Chondrocyte (in vitro differentiated cells): ENCODE measurements around the gene PA2G4. TPM values are rescaled to one million over a fixed set of nuclear protein-coding genes. Genes with fewer than 3 reads are reported as not detected.

ENCODE experiments used
- DNase-seq: peaks from one replicate; pipeline ENCODE4 v3.0.0; 2021; ENCODE audit warnings: mixed read lengths, low spot score
- H3K27ac Mint-ChIP-seq: one replicate; pipeline ENCODE4 v1.8.0; 2021; ENCODE audit warnings: mild to moderate bottlenecking, moderate library complexity, mixed read lengths; ENCODE audit not compliant: unreplicated experiment
- H3K27me3 Mint-ChIP-seq: 2 replicates; pipeline ENCODE4 v1.8.0; 2021; ENCODE audit warnings: low read depth, mixed read lengths
- H3K36me3 Mint-ChIP-seq: 2 replicates; pipeline ENCODE4 v1.8.0; 2021; ENCODE audit warnings: low read depth, mixed read lengths
- H3K4me1 Mint-ChIP-seq: 2 replicates; pipeline ENCODE4 v1.8.0; 2021; ENCODE audit warnings: low read depth, mild to moderate bottlenecking, mixed read lengths
- H3K4me3 Mint-ChIP-seq: one replicate; pipeline ENCODE4 v1.8.0; 2021; ENCODE audit warnings: mild to moderate bottlenecking, moderate library complexity, mixed read lengths; ENCODE audit not compliant: unreplicated experiment
- H3K9me3 Mint-ChIP-seq: 2 replicates; pipeline ENCODE4 v1.8.0; 2021; ENCODE audit warnings: low read depth, mixed read lengths
- total RNA-seq: library from RNA; stranded (reverse); gene quantifications from 3 replicates; pipeline ENCODE4 v1.2.1, GENCODE V29; 2021
- TF ChIP-seq, protein P1 (sequence below): fragments of 200-600 bp; sonication (generic); IDR thresholded peaks from 2 replicates; pipeline ENCODE4 v1.5.0; 2021; ENCODE audit warnings: antibody characterized with exemption, mild to moderate bottlenecking, moderate library complexity

The PA2G4 gene
- total RNA-seq, 1 donor from 2014 or later, result 65.1 TPM

DNA sequence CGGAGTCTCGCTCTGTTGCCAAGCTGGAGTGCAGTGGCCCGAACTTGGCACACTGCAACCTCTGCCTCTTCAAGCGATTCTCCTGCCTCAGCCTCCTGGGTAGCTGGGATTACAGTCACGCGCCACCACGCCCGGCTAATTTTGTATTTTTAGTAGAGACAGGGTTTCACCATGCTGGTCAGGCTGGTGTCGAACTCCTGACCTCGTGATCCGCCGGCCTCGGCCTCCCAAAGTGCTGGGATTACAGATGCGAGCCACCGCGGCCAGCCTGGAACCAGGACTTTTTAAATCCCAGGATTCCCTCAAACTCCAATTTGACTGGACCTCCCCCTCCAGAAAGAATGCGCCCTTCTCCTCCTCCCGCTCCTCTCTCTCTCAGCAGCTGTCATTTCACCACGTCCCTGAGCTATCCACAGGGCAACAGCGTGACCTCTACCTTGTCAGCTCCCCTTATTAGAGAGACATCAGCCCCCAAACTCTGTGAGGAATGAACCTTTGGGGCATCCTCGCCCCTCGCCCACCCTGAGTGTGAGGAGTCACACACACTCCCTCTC is 25.7 kb downstream of the PA2G4 start:
- Mint-ChIP-seq H3K27me3 (no peaks in the 10 kb centered on the region), H3K9me3 (no peaks in the 10 kb centered on the region), H3K4me1 (peaks cover 42% of the 10 kb centered on the region), H3K4me3 (peak overlapping the region; percentile 99), H3K36me3 (peaks cover 28% of the 10 kb centered on the region), H3K27ac (peak overlapping the region; percentile 2)
- TF ChIP-seq, protein P1, sequence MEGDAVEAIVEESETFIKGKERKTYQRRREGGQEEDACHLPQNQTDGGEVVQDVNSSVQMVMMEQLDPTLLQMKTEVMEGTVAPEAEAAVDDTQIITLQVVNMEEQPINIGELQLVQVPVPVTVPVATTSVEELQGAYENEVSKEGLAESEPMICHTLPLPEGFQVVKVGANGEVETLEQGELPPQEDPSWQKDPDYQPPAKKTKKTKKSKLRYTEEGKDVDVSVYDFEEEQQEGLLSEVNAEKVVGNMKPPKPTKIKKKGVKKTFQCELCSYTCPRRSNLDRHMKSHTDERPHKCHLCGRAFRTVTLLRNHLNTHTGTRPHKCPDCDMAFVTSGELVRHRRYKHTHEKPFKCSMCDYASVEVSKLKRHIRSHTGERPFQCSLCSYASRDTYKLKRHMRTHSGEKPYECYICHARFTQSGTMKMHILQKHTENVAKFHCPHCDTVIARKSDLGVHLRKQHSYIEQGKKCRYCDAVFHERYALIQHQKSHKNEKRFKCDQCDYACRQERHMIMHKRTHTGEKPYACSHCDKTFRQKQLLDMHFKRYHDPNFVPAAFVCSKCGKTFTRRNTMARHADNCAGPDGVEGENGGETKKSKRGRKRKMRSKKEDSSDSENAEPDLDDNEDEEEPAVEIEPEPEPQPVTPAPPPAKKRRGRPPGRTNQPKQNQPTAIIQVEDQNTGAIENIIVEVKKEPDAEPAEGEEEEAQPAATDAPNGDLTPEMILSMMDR, result no peak
- DNase-seq, result no peak

DNA sequence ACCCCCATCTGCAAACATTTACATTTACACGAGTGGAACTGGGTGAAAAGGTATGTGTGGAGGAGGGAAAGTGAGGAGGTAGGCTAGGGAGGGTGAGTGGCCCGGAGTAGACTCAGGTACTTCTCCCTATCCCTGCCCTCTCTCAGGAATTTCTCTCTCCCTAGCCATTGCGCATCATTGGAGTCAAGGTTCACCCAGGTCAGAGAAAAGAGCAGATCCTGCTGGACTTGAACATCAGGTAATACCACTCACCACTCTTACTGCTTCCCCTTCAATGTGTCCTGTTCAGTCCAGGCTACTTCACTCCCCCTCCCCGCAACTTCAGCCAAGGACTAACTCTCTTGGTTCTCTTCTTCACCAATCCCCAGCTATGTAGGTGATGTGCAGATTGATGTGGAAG is 26.5 kb downstream of the PA2G4 start:
- no peak for DNase-seq
- peaks cover 29% of the 10 kb centered on the region for H3K36me3 Mint-ChIP-seq
- no peaks in the 10 kb centered on the region for H3K27me3 Mint-ChIP-seq
- no peaks in the 10 kb centered on the region for H3K9me3 Mint-ChIP-seq
- TF ChIP-seq, protein P1, result no peak
- no peak overlapping the region for H3K27ac Mint-ChIP-seq
- H3K4me1 Mint-ChIP-seq, result peaks cover 42% of the 10 kb centered on the region
- H3K4me3 Mint-ChIP-seq, result no peak overlapping the region

DNA sequence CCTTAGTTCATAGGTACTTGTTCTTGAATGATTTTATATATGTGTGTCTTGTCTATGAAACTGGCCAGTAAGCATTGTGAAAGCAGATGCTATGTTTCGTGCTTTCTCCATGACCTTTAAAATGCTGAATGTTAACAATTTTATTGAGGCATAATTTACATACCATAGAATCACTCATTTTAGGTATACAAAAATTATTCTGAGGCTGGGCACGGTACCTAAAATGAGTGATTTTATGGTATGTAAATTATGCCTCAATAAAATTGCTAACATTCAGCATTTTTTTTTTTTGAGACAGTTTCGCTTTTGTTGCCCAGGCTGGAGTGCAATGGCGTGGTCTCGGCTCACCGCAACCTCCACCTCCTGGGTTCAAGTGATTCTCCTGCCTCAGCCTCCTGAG is 30.5 kb downstream of the PA2G4 start:
- no peaks in the 10 kb centered on the region for H3K9me3 Mint-ChIP-seq
- TF ChIP-seq, protein P1, result no peak
- no peak overlapping the region for H3K27ac Mint-ChIP-seq
- peaks cover 54% of the 10 kb centered on the region for H3K36me3 Mint-ChIP-seq
- no peak for DNase-seq
- H3K4me3 Mint-ChIP-seq, result no peak overlapping the region
- no peaks in the 10 kb centered on the region for H3K27me3 Mint-ChIP-seq
- peaks cover 15% of the 10 kb centered on the region for H3K4me1 Mint-ChIP-seq

DNA sequence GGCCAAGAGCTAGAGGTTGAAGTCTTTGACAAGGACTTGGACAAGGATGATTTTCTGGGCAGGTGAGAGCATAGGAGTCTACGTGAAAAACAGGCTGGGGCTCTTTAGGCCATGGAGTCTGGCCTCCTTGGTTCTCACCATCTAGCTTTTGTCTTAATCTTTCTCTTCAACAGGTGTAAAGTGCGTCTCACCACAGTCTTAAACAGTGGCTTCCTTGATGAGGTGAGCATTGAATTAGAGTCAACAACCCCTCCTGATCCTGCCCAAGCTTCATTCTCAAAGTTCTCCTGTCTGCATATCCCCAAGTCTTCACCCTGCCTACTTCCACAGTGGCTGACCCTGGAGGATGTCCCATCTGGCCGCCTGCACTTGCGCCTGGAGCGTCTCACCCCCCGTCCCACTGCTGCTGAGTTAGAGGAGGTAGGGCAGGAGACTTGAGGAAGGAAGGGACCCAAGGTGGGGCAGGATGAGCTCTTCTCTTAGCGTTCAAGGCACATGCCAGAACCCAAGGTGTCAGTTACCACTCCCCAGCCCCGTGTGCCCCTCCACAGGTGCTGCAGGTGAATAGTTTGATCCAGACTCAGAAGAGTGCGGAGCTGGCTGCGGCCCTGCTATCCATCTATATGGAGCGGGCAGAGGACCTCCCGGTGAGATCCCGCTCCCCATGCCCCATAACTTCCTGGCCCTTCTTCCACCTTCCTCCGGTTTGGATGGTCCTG is 33.7 kb downstream of the PA2G4 start:
- peaks cover 57% of the 10 kb centered on the region for H3K36me3 Mint-ChIP-seq

DNA sequence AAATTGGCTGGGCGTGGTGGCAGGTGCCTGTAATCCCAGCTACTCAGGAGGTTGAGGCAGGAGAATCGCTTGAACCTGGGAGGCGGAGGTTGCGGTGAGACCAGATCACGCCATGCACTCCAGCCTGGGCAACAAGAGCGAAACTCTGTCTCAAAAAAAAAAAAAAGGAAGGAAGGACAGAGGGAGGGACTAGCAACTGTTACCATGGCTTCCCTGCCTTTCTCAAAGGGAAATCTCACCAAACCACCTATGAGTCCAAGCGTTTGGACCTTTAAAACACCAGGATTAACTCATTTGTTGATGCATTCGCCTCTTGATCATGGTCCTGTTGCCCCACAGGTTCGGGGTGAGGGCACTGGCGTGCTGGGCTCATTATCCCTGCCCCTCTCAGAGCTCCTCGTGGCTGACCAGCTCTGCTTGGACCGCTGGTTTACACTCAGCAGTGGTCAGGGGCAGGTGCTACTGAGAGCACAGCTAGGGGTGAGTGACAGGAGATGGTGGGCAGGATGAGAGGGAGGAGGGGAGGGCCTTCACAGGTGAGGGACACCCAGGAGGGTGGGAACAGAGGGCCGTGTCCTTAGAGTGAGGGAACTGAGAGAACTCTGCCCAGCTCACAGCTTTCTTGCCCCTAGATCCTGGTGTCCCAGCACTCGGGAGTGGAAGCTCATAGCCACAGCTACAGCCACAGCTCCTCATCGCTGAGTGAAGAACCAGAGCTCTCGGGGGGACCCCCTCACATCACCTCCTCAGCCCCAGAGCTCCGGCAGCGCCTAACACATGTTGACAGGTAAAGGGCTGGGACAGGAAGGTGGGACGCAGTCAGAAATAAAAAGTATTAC is 37.8 kb downstream of the PA2G4 start:
- Mint-ChIP-seq H3K27ac (no peak overlapping the region), H3K4me3 (no peak overlapping the region), H3K4me1 (peaks cover 11% of the 10 kb centered on the region), H3K9me3 (no peaks in the 10 kb centered on the region), H3K27me3 (no peaks in the 10 kb centered on the region), H3K36me3 (peaks cover 50% of the 10 kb centered on the region)
- DNase-seq, result peak; percentile 52
- TF ChIP-seq, protein P1, result no peak

More for the DNA sequence above, 33.7 kb downstream of the PA2G4 start:
- Mint-ChIP-seq H3K9me3 (no peaks in the 10 kb centered on the region), H3K27me3 (no peaks in the 10 kb centered on the region), H3K4me1 (no peaks in the 10 kb centered on the region), H3K4me3 (no peak overlapping the region), H3K27ac (no peak overlapping the region)
- TF ChIP-seq, protein P1, result no peak
- no peak for DNase-seq
